GM19328 (cell line): ENCODE measurements around the gene PKM.
"Not testable (repeated sequence)": the region's sequence is repeated elsewhere in the genome, so short reads cannot be mapped to it uniquely, and the experiment has no call there.

Experiments used
- ATAC-seq: cut with Tn5 transposase; IDR thresholded peaks from one replicate; pipeline ENCODE4 v1.9.1; 2021; ENCODE audit warnings: mild to moderate bottlenecking, moderate library complexity; ENCODE audit not compliant: unreplicated experiment

PKM gene

GRCh38 chr15:72231066-72231832 lies at the start of gene PKM:
Gene PKM (minus strand): TSS chr15:72231190. CDS start chr15:72219097, 12,093 bp downstream.
- peak; percentile 38 for ATAC-seq

DNA sequence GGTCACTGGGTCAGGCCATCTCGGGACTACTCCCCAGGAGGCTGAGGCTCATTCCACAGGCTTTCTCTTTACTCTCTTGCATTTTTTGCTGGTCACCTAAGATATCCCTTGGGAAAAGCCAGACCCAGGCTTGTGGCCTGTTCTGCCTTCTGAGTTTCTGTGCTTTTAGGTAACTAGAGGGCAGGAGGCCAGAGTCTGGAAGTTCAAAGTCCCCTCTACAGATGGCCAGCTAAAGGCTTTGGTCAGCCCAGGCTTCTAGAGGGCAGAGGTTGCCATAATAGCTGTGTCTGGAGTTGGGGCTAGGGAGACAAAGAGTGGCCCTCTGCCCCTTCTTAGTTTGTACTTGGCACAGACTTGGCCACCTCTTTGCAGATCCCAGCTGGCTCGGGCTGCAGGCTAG lies 49.8 kb upstream of the PKM start:
- ATAC-seq, result no peak

DNA sequence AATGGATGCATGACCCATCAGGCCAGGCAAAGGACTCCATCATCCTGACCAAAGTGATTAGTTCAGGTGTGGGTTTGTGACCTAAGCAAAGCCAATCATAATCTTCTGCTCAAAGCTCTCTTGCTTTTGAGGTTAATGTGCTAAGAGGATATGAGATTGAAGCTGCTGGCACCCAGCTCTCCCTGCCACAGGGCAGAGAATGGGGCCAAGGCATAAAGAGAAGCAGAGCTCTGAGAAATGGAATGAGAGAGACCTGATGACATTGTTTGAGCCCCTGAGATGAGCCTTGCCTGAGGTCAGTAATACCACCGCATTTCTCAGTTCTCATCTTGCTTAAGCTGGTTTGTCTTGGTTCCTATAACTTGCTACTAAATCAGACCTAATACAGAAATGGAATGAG lies 47.7 kb upstream of the PKM start:
- no peak for ATAC-seq

DNA sequence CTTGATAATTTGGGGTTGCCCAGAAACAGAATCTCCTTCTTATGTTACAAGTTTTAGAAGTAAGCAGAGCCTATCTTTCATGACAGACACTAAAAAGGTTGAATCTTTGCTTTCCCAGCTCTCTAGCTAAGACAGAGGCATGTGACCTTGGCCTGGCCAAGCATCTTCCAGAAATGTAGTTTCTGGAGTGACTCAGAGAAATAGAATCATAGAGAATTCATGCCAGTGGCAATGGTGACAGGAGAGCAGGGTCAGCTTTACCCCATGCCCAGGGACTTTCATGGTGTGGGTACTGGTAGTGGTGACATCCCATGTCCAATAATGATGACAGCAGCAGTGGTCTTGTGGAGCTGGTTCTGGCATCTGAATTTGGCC lies 45.3 kb upstream of the PKM start:
- ATAC-seq, result no peak

GRCh38 chr15:72275635-72276325 lies 44.8 kb upstream of the PKM start:
- not testable (repeated sequence) for ATAC-seq

GRCh38 chr15:72272997-72273352 lies 42.0 kb upstream of the PKM start:
- no peak for ATAC-seq

GRCh38 chr15:72272213-72272996 lies 41.4 kb upstream of the PKM start, which contains the start of gene PARP6:
Gene PARP6 (minus strand): TSS chr15:72272554. CDS start chr15:72267477, 5,077 bp downstream.
- ATAC-seq, result peak; percentile 97

DNA sequence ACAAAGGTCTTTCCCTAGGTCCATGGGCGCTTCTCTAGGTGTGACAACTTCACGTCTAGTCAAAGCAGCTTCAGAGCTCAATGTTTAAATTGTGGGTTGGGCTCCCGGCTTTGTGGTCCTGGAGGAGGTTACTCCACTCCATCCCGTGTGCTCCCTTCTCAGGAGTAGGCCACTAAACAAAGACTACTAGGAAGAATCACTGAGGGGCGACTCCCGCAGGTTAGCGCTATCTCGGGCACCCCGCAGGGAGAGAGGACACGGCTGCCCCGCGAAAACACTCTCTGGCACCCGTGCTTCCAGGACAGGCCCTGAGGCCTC lies 40.9 kb upstream of the PKM start:
- ATAC-seq, result no peak

DNA sequence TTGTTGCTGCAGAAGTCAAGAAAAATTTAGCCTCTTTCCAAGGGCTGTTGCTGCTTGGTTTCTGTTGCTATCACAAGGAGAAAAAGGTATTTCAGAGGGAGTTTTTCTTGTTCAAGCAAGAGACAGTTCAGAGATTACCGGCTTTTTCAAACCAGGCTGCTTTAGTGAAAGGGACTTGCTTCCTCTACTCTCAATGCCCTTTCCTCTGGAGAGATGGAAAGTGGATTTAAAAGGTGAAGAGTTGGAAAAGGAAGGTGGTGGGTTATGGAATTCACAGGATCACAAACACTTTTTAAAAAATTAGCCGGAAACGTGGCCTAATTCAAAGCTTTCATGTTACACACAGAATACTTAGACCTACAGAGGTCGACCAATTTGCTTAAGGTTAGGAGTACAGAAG lies 40.2 kb upstream of the PKM start:
- no peak for ATAC-seq

- no peak for ATAC-seq
Measured at GRCh38 chr15:72269739-72270138, 38.7 kb upstream of the PKM start.

DNA sequence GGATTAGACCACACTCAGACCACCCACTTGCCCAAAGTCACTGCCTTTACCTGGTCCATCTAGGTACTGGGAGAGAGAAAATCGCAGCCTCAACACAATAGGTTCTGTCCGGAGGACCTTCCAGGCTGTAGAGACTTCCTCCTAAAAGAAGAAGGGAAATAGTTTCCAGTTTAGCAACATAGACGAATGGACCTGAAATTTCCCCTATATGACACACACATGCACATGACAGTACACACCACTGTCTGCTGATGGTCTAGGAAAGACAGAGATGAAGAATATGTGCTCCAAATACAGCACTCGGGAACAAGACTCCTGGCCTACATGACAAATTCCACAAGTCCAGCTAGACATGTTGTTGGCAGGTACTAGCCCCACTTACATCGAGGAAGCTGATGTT lies 34.0 kb upstream of the PKM start:
- no peak for ATAC-seq

DNA sequence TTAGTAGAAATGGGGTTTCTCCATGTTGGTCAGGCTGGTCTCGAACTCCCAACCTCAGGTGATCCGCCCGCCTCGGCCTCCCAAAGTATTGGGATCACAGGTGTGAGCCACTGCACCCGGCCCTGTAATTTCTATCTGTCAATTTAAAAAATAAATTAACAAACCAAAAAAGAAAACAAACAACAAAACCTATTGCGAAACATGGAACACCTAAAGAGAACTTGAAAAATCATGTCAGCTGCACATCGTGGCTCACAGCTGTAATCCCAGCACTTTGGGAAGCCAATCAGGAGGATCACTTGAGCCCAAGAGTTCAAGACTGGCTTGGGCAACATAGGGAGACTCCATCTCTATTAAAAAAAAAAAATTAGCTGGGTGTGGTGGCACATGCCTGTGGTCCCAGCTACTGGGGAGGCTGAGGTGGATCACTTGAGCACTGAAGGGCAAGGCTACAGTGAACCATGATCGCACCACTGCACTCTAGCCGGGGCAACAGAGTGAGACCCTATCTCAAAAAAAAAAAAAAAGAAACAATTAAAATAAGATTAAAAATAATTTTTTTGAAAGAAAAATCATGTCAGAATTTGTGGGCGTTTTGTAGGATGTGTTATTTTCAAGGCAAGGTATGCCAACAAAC lies 21.8 kb upstream of the PKM start:
- ATAC-seq, result no peak

- no peak for ATAC-seq
Measured at GRCh38 chr15:72249142-72249810, 18.3 kb upstream of the PKM start.

DNA sequence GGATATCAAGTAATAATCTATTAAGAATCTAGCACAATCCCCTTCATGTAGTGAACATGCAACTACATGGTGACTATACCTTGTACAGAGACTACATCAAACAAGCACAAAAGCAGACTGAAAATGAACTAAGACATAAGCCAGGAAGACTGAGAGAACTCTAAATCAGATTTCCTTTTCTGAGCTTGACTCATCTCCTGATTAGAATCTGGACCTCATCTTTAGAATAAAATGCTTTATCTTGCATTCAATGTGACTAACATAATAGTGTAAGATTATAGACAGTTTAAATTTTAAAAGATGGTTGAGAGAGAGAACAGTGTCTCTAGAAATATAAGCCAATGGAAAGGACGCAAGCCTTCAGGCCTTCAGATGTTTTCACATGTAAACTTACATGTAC lies 17.5 kb upstream of the PKM start:
- ATAC-seq, result no peak

- ATAC-seq, result no peak
Measured at GRCh38 chr15:72242775-72243370, 11.9 kb upstream of the PKM start.

DNA sequence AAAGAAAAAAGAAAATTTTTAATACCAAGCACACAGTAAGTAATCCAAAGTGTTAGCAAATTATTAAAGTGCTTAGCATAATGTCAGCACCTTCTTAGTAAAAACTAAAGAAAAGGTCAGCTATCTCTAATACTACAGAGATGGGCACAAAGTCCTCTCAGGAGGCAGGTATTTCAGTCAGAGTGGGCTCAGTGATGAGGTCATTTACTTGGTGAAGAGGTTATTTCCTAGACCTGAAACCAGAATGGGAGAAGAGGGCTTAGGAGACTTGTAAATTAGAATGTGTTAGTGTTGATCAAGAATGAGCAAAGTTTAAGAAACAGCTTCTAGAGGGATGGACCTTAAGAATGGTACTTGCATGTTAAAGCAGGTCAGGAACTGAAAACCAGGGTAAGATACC lies 8.7 kb upstream of the PKM start:
- no peak for ATAC-seq

- ATAC-seq, result no peak
Measured at GRCh38 chr15:72238586-72238985, 7.6 kb upstream of the PKM start.

GRCh38 chr15:72237853-72238224 lies 6.8 kb upstream of the PKM start:
- ATAC-seq, result no peak

DNA sequence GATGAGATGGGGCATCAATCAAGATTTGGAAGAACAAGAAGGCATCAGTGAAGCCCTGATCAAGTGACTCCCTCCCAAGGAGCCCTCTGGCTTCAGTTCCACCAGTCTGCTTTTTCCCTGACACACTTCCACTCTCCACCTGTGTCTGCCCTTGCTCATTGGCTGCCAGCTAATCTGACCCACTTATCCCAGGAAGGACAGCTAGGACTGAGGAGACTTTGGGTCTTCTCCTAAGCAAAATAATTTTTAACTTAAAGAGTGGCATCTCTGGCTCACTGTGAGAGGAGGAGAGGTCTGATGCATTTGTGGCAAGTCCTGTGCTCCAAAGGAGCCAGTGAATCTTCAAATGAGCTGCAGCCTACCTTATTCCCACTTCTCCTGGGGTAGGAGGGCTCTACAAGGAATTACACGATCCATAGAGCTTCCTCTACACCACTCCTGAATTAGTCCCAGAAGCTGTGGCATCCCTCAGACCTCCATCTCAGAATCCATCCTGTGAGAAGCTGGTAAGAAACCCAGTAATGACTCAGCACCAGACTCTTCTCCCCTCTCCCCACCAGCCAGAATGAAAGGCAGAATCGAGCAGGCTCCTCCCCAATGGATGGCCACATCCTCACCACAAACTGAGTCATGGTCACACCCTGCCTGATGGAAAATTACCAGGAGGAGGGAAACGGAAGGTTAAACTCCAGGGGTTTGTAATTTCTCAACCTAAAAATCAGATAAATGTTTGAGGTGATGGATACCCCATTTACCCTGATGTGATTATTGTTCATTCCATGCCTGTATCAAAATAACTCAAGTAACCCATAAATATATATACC lies 6.3 kb upstream of the PKM start:
- no peak for ATAC-seq
